HFF-Myc (cell line): ENCODE data around the gene PRLHR.

Experiments
- DNase-seq: peaks from one replicate; pipeline ENCODE4 v3.0.0-alpha.2; 2011; ENCODE audit warnings: low read depth; ENCODE audit errors: extremely low read depth
- H3K4me3 ChIP-seq: replicated peaks from 2 replicates; pipeline ENCODE4 v1.5.1; 2011; ENCODE audit warnings: low read depth, mild to moderate bottlenecking, control low read depth, low read length
- CTCF ChIP-seq: IDR thresholded peaks from 2 replicates; pipeline ENCODE4 v1.5.1; 2012; ENCODE audit warnings: mild to moderate bottlenecking, low read depth, low read length, control low read depth; ENCODE audit errors: missing control alignments

Gene PRLHR

DNA sequence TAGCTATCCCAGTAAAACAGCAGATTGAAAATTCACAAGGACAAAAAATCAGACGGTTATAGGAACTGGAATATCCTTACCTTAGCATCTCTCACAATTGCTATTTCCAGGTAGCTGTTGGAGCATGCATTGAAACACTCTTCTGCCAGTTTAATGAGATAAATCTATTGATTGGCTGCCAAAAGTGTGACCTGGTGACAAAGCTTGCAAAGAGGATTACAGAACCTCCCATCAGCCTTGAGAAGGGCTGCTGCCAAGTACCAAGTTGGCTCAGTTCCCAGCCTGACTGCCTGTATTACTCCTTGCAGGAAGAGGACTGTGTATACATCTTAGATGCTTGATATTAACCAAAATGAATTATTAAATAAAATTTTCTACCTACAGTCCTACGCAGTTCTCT lies 5.1 kb downstream of the PRLHR start:
- no peak for DNase-seq
- no peak overlapping the region for H3K4me3 ChIP-seq
- no peak for TF ChIP-seq CTCF

DNA sequence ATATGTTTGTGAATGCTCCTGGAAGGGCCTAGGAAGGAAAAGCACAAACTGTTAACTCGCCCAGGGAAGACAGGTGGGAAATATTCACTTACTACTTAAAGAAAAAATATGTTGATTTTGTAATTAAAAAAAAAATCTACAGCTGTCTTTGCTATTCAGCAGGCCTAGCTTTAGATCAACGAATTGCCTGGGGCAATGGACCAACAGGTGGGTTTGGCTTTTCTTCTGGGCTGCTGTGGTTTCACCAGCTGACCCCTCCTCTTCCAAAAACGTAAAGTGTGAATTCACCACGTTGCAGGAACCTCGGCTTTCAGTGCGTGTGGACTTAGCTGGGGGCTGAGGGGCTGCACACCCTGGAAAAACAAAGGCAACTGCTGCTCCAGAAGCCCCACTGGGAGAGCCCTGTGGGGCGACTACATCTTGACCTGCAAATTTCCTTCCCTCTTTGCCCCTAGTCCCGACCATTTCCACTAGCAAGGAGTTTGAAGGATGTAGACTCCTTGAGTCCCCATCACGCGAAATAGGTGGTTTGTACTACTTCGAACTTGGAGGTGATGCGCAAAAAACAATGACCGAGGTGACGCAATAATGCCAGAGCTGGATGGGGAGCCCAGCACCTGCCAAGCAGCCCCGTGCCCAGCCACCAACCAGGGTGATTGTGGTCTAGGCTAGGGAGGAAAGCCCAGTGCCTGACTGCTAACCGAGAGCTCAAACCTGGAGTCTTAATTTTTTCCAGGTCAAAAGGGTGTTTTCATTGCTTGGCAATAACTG lies 7.4 kb downstream of the PRLHR start:
- TF ChIP-seq CTCF: no peak
- no peak overlapping the region for H3K4me3 ChIP-seq
- DNase-seq: no peak

GRCh38 chr10:118586911-118587310 lies 8.5 kb downstream of the PRLHR start:
- no peak overlapping the region for H3K4me3 ChIP-seq
- no peak for DNase-seq
- TF ChIP-seq CTCF: no peak

GRCh38 chr10:118585794-118586193 lies 9.7 kb downstream of the PRLHR start:
- H3K4me3 ChIP-seq: no peak overlapping the region
- no peak for DNase-seq
- TF ChIP-seq CTCF: no peak

DNA sequence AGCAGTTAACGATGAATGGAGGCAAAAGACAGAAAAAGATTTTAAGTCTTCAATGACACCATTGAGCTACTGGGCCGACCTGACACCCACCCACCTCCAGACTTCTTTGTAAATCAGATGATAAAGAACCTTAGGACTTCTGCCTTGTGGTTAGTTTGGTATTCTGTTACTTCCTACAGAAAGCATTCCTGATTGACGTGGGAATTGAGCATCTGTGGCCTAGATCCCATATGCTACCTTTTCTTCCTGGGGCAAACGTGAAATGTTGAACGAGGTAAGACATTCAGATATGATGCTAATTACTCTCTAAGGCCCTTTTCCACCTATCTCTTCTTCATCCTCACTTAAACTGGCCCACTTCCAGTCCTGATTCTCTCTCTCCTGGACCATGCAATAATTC lies 10.2 kb downstream of the PRLHR start:
- TF ChIP-seq CTCF: no peak
- no peak overlapping the region for H3K4me3 ChIP-seq
- DNase-seq: no peak

DNA sequence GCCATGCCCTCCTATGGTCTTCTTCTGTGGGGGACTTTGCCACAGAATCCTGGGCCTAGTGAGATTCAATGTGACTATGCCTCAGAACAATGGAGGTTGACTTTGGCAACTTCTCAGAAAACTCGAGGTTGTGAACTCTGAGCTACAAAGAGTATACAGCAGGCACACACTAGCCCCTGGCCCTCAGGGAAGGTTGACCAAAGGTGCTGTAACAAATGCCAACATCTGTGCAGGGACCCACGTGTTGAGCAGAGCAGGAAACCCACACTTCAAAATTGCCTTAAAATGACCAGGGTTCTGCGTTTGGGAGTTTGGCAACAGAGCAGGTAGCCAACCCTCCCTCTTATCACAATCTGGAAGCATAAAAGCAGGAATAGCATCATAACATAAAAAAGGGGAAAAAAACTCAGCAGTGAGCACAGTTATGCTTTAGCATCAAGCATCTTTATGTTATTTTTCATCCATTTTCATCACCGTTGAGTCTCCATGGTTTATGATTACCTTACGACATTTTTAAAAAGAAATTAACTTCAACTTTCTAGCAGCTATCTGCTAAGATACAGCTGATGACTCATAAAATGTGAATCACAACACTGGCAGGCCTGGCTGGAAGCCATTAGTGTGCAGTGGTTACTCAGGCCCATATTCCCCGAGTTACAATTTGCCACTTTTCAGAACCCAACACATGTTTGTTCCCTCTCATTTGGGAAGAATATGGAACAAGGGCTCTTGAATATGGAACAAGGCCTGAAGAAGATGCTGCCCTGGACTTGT lies 11.1 kb downstream of the PRLHR start:
- DNase-seq: no peak
- no peak for TF ChIP-seq CTCF
- H3K4me3 ChIP-seq: no peak overlapping the region
